Activated T-cell treated with anti-CD3 and anti-CD28 coated beads, Interleukin-2, amount 50 U/mL, for 1 hour (primary cell): ENCODE data around the gene PARP1.
"Not testable (repeated sequence)": the region's sequence is repeated elsewhere in the genome, so short reads cannot be mapped to it uniquely, and the experiment has no call there.

ENCODE experiments used
- DNase-seq: peaks from one replicate; pipeline ENCODE4 v3.0.0-alpha.2; 2020

Gene PARP1

GRCh38 chr1:226344441-226345259 lies 63.2 kb downstream of the PARP1 start:
- DNase-seq = no peak

DNA sequence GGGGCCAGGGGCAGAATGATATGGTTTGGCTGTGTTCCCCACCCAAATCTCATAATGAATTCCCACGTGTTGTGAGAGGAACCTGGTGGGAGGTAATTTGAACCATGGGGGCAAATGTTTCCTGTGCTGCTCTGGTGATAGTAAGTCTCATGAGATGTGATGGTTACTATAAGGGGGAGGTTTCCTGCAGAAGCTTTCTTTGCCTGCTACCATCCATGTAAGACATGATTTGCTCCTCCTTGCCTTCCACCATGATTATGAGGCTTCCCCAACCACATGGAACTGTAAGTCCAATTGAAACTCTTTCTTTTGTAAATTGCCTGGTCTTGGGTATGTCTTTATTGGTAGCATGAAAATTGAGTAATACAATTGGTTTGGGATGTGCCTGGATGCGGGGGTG lies 65.2 kb downstream of the PARP1 start:
- DNase-seq = no peak

GRCh38 chr1:226340111-226340510 lies 67.8 kb downstream of the PARP1 start:
- not testable (repeated sequence) for DNase-seq

DNA sequence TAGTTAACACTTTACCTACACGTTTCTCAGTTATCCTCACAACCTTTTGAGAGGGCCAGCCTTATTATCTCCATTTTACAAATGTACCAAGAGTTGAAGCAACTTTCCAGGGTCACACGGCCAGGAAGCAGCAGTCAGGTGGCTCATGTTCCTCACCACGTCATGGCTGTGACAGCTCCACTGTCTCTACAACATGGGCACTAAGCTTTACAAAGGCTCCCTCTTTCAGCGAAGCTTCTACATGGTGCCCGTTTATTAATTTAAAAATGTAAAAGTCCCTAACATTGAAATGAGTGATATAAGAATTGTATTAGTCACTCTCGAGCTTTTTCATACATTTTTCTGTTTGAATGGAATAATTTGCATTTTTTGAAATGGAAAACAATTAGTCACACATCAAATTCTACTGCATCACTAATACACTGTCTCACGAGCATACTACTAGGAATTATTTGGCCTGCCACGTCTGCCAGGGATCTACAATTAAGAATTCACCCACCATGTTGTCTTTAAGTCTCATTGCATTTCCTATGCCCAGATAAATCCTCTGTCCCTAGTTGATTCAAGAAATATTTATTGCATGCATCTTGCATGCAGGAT lies 70.5 kb downstream of the PARP1 start:
- no peak for DNase-seq

GRCh38 chr1:226335661-226336060 lies 72.2 kb downstream of the PARP1 start:
- DNase-seq = no peak

GRCh38 chr1:226332947-226333346 lies 74.9 kb downstream of the PARP1 start:
- no peak for DNase-seq

GRCh38 chr1:226329237-226329636 lies 78.7 kb downstream of the PARP1 start:
- DNase-seq = no peak

DNA sequence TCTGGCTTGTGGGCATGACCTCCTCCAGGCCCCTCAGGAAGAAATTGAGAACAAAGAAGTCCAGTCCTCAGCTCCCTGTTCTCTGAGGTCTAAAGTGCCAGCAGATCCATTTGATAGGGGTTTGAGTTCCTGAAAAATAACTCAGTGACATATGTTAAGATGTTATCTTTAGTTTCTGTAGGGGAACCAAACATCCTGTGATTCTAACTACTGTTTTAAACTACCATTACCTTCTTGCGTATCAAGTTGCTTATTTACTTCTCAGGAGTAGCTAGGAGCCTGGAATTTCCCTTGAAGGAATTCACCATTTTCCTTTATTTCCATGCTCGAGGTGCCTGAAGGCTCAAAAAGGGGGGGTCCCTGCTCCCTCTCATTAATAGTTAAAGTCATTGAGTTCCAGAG lies 80.1 kb downstream of the PARP1 start:
- no peak for DNase-seq

DNA sequence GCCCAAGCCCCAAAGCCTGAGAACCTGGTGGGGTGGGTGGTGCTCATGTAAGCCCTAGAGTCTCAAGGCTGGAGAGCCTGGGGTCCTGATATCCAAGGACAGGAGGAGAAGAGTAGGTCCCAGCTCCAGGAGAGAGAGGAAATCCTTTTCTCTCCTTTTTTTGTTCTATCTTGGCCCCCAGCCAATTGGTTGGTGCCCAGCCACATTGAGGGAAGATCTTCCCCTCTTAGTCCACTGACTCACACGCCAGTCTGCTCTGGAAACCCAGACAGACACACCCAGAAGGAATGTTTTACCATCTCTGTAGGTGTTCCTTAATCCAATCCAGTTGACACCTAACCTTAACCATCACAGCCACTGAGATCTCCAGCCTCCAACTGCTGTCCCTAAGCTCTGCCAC lies 82.7 kb downstream of the PARP1 start:
- DNase-seq = no peak

GRCh38 chr1:226324479-226324878 lies 83.4 kb downstream of the PARP1 start:
- no peak for DNase-seq

- no peak for DNase-seq
Measured at GRCh38 chr1:226322986-226323385, 84.9 kb downstream of the PARP1 start.

DNA sequence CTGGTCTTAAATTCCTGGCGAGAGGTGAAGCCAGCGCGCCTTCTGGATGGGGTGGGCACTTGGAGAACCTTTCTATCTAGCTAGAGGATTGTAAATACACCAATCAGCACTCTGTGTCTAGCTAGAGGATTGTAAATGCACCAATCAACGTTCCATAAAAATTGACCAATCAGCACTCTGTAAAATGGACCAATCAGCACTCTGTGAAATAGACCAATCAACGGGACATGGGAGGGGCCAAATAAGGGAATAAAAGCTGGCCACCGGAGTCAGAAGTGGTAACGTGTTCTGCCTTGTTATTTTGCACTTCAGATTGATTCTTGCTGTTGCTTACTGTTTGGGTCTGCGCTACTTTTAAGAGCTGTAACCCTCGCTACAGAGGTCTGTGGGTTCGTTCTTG lies 87.0 kb downstream of the PARP1 start:
- DNase-seq = no peak

DNA sequence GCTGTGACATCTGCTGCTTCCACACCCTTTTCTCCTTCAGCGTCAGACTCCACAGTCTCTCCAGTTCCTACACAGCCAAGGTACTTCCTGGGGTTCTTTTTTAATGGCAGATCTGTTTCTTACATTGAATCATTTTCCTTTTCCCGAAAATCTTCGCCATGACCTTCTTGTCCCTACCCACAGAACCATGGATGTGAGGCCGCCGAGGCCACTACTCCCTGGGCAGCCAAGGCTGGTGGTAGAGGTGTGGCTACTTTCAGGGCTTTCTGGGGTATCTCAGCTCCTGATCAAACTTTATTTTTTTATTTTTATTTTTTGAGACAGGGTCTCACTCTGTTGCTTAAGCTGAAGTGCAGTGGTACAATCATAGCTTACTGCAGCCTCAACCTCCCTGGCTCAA lies 89.4 kb downstream of the PARP1 start:
- DNase-seq = no peak

- no peak for DNase-seq
Measured at GRCh38 chr1:226314055-226314454, 93.8 kb downstream of the PARP1 start.

DNA sequence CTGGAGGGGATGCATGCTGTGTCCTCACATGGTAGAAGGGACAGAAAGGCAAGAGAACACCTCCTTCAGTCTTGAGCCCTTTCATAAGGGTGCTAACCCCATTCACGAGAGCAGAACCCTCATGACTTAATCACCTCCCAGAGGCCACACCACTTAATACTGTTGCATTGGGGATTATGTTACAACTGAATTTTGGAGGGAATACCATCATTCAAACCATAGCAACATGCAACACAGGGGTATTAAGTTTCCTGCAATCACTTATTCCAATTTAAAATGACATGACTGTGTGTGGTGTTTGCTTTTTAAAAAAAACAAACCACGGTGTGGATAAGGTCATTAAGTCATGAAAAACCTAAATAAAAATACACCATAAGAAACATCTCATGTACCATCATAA lies 95.8 kb downstream of the PARP1 start:
- no peak for DNase-seq

GRCh38 chr1:226311376-226311775 lies 96.5 kb downstream of the PARP1 start:
- DNase-seq = no peak
